HG03097 (cell line): ENCODE data around the gene OR1F1.
A peak's percentile ranks its signal among the peaks of the same experiment; 100 is the strongest.
"Not testable (repeated sequence)": the region's sequence is repeated elsewhere in the genome, so short reads cannot be mapped to it uniquely, and the experiment has no call there.

Source experiments
- ATAC-seq: cut with Tn5 transposase; IDR thresholded peaks from one replicate; pipeline ENCODE4 v1.9.1; 2021; ENCODE audit not compliant: unreplicated experiment, low FRiP score

Gene OR1F1

DNA sequence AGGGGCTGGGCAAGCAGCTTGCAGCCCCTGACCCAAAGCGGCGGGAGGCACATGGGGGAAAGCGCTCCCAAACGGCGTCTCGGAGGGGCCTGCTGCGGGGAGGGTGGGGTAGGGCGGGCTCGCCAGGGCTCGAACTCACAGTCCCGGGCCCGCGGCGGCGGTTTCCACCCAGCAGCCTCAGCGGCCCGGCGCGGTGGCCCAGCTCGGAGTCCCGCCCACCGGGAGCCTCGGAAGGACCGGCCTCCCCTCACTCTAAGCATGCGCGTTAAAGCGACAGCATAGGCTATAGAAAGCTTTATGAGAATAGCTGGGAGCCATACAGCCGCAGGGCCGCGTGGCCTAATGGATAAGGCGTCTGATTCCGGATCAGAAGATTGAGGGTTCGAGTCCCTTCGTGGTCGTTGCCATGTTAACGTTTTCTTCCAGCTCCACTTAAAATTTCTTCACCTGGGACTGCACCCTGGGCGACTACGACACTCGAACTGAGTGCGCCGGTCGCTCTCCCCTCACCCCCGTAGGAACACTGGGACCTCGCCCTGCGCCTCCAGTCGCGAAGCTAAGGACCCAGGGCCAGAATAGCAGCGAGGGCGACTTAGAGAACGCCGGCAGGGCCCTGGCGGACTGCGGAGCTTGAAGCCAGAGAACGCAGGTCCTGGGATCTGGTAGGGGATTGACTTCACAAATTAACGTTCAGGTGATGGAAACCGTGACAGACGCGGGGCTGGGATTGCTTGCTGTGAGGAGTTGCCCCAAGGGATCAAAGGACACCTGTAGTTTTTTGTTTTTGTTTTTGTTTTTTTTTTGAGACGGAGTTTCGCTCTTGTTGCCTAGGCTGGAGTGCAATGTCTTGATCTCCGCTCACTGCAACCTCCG lies 37.4 kb upstream of the OR1F1 start:
- peak; percentile 64 for ATAC-seq

- ATAC-seq = no peak
Observed at GRCh38 chr16:3152027-3152276, 36.1 kb upstream of the OR1F1 start.

DNA sequence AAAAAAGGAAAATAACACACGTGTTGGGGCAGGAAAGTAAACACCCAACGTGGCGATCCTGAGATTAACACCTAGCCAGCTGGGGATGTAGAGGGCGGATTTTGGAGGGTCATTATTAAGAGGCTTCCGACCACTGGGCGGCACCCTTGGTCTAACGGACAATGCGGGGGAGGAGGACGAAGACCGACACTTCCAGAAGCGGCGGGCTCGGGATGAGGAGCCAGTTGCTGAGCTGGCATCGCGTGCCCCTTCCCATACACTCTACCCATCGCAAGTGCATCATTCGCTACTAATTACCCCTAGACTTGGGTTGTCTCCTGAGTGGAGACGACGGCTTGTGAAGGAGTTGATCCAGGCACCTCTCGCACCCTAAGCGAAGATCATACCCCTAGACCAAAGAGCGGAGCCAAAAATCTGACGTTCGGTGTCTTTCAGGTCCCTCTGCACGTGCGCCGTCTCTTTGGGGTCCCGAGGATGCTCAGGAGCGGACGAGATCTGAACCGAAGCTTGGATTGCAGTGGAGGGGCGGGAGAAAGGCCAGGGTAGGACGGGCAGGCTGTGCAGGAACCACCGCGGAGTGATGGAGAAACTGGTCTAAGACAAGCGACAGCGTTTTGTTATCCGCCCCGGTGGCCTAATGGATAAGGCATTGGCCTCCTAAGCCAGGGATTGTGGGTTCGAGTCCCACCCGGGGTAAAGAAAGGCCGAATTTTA lies 35.6 kb upstream of the OR1F1 start:
- no peak for ATAC-seq

DNA sequence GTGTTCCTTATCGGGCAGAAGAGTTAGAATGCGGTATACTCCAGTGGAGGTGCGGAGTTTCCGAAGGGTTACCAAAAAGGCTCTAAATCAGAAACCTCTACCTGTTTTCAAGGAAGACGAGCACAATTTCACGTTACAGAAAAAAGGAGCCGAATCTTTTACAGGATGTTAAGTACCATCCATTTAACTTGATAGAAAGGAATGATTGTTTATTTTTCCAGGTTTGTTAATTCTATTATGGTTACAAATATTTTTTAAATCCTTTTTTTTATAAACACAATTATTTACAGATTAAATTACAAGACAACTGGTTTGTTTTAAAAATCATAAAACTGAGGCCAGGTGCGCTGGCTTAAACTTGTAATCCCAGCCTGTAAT lies 35.0 kb upstream of the OR1F1 start:
- ATAC-seq = no peak

DNA sequence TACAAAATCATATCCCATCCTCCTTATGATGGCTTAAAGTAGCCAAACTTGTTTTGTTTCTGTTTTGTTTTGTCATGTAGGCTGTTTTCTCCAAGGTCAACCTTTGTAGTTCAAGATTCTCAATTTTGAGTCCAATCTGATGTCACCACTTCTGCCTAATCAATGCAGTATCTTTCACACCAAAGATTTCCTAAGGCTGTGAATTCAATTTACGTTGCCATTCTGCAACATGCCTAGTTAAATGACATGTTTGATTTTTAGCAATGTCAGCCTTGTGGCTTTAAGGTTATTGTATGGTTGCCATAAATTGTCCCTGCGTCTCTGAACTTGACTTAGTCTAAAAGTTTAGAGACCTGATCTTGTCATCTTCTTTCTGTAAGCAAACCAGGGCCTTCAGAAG lies 32.8 kb upstream of the OR1F1 start:
- ATAC-seq = no peak

DNA sequence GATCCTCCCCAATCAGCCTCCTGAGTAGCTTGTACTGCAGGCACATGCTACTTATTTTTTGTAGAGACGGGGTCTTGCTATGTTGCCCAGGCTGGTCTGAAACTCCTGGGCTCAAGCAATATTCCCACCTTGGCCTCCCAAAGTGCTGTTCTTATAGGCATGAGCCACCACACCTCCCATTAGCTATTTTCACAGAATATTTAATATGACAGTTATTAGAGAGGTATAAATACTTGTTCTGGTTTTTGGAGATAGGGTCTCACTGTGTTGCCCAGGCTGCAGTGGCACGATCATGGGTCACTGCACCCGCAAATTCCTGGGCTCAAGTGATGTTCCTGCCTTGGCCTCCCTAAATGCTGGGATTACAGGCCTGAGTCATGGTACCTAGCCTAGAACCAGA lies 32.0 kb upstream of the OR1F1 start:
- ATAC-seq = no peak

DNA sequence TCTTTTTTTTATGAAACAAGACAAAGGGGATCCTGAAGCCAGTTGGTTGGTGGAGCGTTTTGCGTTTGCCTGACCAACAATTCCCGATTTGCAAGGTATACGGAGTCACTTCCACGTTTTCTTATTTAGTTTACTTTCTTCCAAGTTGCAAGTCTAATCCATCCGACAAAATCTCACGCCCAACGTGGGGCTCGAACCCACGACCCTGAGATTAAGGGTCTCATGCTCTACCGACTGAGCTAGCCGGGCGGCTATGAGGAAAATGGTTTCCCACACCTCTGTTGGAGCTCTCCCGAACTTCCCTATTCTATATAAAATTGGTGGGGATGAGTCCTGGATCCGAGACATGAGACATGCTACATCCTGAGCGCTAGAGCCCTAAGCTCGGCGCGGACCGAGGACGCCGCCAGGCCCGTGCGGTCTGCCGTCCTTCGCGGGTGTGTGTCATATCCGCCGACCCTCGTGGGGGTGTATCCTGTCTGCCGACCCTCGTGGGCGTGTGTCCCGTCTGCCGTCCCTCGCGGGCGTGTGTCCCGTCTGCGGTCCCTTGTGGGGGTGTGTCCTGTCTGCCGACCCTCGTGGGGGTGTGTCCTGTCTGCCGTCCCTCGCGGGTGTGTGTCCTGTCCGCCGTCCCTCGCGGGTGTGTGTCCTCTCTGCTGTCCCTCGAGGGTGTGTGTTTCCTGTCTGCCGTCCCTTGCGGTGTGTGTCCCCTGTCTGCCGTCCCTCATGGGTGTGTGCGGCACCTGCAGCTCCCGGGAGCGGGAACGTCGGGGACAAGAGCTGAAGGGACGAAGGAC lies 30.6 kb upstream of the OR1F1 start:
- no peak for ATAC-seq

GRCh38 chr16:3158026-3158509 lies 29.9 kb upstream of the OR1F1 start:
- no peak for ATAC-seq

DNA sequence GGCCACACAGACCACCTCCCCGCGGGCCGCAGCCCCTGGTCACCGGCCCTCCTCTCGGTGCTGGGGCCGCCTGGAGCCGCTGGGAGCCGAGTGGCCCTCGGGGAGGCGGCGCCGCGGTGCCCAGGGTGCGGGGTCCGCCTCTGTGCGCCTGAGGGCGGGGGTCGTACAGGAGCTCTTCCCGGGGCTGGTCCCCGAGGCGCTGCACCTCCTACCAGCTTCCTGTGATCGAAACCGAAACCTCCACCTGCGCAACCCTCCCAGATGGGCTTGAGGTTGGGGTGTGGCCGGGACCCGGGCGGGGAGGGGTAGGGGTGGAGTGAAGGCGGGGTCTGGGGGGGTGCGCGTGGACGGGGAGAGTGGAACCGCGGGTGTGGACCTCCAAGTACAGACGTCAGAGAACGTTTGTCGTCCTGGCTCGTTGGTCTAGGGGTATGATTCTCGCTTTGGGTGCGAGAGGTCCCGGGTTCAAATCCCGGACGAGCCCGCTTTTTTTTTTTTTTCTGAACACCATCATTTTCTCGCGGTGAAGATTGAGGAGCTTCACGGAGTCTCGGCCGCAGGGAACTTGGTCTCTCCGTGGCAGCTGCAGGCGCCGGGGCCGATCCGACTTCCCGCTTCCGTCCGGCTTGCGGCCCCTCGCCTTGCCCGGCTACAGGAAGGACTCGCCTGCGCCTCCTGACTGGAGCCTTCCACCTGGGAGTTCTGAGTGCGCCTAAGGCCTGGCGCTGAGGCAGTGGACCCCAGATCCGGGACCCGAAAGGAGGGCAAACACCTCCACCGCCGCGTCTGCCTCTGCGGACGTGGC lies 29.3 kb upstream of the OR1F1 start:
- ATAC-seq = peak; percentile 38

DNA sequence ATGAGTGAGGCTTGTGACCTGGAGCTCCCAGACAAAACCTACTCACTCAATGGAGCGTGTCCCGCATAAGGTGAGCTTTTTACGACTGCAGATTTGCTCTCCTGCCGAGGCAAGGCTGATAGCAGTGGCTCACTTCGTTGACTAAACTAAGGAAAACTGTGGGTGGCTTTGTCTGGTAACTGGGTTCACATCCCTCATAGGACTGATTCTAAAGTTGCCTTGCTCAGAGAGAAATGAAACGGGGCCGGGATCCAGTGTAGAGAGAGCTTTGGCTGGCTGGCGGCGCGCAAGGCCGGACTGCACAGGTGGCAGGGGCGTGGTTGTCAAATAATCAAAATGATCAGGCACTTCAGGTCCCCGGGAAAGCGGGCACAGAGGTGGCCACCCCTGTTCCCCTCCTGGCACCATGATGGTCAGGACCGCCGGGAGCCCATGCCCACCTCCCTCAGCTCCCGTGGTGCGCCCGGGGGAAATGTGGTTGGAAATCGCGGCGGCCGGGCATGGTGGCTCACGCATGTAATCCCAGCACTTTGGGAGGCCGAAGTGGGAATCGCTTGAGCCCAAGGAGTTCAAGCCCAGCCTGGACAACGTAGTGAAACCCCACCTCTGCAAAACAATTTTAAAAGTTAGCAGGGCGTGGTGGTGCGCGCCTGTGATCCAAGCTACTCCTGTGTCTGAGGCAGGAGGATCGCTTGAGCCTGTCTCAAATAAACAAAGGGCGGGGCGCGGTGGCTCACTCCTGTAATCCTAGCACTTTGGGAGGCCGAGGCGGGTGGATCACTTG lies 26.6 kb upstream of the OR1F1 start:
- ATAC-seq = no peak

DNA sequence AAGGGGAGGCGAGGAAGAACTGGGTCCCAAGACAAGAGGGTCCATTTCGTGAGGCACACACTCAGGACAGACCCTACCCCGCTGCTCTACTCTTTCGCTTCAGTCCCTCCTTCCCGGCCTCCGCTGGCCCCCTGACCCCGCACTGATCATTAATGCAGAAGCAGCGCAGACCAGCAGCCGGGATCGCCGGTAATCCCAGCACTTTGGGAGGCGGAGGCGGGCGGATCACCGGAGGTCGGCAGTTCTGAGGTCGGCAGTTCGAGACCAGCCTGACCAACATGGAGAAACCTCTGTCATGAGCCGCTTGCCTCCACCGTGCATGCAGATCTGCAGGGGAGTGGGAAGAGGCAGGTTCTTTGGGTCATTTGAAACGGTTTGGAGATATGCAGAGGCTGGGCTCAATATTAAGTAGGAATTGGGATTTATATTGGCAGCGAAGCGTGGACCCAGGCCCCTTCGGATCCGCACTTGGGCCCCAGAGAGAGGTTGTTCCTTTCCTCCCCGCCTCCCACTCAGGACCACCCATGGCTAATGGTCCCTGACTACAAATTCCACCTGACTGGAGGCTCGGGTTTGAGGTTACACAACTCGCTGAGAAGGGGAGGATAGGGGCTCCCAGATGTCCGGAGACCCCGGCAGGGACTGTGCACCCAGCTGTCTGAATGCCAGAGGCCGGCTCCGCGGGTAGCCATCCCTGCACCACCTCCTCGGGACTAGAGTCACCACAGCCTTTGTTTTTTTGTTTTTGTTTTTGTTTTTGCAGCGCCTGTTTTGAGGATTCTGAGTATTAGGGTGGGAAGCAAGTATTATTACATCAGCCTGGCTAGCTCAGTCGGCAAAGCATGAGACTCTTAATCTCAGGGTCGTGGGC lies 23.6 kb upstream of the OR1F1 start:
- no peak for ATAC-seq

DNA sequence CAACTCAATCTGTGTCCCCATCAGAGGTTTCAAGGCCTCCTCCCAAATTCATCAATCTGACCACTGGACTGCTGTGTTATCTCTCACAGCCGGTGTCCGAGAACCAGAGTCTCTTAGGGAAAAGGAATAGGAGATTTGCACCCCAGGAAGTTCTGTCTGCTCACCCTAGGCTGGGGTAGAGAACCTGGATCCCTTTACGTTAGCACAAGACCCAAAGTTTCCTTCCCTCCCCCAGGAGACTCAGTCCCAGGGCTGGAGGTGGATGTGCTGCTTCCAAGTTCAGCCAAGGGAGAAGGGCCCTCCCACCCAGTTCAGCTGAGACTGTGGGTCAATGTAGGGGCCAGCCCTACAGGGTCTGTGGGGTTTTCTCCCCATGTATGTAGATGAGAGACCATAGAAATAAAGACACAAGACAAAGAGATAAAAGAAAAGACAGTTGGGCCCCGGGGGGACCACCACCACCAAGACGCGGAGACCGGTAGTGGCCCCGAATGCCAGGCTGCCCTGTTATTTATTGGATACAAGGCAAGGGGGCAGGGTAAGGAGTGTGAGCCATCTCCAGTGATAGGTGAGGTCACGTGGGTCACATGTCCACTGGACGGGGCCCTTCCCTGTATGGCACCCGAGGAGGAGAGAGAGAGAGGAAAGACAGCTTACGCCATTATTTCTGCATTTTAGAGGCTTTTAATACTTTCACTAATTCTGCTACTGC lies 22.7 kb upstream of the OR1F1 start:
- no peak for ATAC-seq

DNA sequence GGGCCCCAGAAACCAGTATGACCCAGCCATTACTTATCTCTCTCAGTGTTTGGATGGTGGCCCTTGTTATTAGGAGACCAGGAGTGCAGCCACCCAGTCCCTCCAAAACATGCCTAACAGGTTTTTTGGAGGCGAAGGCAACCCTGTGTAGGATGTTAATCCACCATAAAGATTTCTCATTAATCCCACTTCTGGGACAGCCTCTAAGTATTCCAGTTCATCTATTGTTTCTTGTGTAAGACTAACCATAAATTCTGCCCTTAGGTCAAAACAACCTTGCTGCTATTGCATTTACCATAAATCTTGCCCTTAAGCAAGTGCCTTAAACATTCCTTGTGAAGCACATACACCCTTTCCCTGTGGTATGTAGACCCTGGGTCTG lies 21.5 kb upstream of the OR1F1 start:
- no peak for ATAC-seq

DNA sequence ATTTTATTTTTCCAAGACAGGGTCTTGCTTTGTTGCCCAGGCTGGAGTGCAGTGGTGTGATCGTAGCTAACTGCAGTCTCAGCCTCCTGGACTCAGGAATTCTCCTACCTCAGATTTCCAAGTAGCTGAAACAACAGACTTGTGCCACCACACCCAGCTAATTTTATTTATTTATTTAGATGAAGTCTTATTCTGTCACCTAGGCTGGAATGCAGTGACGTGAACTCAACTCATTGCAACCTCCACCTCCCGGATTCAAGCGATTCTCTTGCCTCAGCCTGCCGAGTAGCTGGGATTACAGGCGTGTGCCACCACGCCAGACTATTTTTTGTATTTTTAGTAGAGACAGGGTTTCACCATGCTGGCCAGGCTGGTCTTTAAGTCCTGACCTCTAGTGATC lies 19.3 kb upstream of the OR1F1 start:
- ATAC-seq = not testable (repeated sequence)

GRCh38 chr16:3170440-3171180 lies 17.4 kb upstream of the OR1F1 start:
- no peak for ATAC-seq

DNA sequence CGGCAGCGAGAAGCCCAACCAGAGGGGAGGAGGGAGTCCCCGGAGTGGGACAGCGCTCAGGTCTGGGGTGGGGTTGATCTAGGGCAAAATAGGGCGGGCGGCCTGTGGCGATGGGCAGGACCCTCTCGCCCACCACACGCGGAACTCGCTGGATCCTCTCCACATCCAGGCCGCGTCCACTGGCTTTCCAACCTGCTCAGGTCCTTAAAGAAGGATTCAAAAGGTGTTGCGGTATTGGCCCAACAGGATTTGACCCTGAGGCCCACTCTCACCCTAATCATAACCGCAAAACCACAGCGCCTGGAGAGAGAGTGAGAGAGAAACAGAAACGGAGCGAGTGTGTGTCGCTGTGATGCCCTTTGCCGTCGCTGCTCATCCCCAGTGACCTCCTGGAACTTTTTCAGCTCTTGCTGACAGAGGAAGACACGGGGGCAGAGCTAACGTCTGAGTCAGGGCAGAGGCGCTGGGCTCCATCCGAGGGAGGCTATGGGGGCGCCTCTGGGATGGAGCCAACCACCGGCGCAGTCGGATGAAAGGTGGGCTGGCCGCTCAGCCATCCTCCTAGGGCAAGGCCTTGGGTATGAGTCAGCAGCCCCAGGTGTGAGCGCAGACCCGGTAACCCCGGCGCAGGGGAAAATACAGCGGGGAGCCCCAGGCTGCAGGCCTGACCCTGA lies 16.7 kb upstream of the OR1F1 start:
- no peak for ATAC-seq
